ENCODE data around the gene SLC16A13.

- TF ChIP-seq POLR2A (IDR thresholded peaks at IDR 0.05; ENCODE audit: low read length): no peak
- no peak for TF ChIP-seq GATA1 (IDR thresholded peaks at IDR 0.05; ENCODE audit: low read depth, low read length)
Measured at GRCh38 chr17:7022781-7023571, 12.8 kb upstream of the SLC16A13 start, which contains the start of gene BCL6B.
